GM12801 (cell line): Measurements from ENCODE around the gene KIF19.

Source experiments
- TF ChIP-seq, protein P1 (sequence below): IDR thresholded peaks from one replicate; pipeline ENCODE4 v1.5.1; 2011; ENCODE audit warnings: control low read depth; ENCODE audit not compliant: insufficient read length; ENCODE audit errors: extremely low read depth

KIF19 gene

DNA sequence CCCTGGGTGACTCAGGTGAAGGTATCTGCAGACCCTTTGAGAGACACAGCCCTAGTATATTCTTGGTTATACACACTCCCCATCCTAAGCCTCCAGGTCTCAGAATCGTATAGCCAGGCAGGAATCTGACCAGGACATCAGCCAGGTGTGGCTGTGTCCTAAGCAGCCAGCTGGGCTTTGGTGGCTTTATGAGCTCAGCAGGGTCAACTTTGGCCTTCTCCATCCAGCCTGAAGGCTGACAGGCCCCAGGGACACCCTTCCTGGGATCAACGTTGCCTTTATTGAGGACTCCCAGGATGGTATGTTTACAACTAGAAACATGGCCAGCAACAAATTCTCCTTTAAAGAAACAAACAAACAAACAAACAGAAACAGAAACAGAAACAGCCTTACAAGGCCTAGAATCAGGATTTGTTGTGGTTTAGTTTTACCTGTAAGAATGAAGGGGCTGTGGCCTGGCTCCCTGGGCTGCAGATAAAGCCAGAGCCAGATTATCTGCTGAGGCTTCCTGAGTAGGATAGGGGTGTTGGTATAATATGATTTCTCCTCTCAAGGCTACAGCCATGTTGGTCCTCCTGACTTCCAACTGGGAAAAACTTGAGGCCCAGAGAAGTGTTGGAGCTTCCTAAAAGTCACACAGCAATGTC is 8.5 kb downstream of the KIF19 start:
- TF ChIP-seq, protein P1, sequence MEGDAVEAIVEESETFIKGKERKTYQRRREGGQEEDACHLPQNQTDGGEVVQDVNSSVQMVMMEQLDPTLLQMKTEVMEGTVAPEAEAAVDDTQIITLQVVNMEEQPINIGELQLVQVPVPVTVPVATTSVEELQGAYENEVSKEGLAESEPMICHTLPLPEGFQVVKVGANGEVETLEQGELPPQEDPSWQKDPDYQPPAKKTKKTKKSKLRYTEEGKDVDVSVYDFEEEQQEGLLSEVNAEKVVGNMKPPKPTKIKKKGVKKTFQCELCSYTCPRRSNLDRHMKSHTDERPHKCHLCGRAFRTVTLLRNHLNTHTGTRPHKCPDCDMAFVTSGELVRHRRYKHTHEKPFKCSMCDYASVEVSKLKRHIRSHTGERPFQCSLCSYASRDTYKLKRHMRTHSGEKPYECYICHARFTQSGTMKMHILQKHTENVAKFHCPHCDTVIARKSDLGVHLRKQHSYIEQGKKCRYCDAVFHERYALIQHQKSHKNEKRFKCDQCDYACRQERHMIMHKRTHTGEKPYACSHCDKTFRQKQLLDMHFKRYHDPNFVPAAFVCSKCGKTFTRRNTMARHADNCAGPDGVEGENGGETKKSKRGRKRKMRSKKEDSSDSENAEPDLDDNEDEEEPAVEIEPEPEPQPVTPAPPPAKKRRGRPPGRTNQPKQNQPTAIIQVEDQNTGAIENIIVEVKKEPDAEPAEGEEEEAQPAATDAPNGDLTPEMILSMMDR: no peak

DNA sequence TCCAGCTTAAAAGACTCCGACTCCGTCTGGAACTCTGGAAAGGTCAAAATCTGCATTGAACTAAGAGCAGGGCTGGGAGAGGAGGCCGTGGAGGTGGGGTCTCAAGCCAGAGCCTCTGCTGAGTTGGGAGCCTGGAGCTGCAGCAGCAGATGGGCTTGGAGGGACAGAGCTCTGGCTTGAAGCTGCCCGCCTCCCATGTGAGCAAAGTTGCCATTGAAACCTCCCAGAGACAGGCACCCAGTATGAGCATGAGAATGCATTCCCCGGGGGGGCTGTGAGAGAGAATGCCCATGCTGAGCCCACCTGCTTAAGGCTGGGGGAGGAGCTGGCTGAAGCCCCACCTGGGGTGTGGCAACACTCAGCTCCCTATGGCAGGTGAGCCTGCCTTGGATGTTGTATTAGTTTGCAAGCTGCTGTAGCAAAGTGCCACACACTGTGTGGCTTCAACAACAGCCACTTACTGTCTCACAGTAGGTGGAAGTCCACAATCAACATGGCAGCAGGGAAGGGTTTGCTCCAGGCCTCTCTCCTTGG is 9.6 kb downstream of the KIF19 start:
- TF ChIP-seq, protein P1: no peak

DNA sequence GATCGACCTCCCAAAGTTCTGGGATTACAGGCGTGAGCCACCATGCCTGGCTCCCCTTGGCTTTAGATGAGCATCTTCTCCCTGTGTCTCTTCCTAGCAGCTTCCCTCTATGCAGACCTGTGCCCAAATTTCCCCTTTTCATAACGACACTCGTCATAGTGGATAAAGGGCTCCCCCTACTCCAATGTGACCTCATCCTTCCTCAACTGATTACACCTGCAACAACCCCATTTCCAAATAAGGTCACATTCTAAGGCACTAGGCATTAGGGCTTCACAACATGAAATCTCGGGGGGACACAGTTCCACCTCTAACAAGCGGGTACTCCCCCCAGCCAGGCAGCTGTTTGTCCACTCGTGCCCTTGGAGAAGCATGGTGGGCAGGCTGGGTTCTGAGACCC is 10.3 kb downstream of the KIF19 start:
- TF ChIP-seq, protein P1: no peak

DNA sequence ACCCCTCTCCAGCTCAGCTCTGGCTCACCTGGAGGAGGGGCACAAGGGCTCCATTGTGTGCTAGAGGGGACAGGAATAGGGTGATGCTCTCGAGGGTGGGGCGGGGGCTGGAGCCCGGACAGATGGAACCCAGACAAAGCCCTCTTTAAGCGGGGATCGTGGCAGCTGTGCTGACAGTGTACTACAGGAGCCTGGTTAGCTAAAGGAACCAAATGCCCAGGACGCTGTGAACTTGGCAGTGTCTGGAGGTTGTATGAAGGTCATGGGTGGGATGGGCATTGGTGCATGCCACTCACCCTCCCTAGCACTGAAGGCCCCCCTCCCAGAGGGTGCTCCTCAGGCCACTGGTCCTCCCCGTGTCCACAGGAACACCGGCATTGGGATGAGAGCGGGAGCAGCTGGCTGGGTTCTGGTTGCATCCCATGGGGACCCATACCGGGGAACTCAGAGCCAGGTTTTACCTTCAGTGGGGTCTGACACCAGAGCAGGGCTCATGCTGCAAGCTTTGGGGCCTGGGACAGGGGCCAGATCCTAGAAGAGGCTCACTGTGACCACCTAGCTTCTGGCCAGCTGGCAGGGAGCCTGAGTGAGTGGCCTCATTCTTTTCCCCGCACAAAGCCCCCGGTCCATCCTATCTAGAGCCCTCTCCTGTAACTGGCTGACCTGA is 11.9 kb downstream of the KIF19 start:
- TF ChIP-seq, protein P1: no peak

DNA sequence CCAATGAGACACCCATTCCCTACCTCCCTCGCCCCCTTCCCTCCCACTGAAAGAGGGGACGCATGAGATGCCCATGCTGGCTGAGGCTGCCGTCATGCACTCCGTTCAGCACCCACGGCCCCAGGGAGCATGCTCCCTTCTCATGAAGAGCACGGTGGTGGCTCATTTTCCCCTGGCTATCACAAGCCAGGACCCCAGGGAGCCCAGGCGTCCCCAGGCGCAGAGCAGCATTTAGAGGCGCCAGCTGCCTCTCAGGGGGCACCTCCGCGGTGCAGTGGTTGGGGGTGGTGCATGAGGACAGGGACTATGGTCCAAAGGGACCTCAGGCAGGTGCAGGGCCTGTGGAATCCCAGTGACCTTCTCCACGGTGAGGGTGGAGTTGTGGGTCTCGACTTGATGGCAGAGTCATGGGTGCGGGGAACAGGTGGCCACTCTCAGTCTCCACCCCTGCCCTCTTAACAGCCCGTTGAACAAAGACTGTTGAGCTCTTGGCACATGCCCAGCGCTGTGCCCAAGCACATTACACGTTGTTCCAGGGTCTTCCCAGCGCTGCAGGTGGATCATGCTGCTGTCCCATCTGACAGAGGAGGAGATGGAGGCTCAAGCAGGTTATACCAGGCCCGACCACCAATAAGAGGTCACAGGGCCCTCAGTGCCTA is 13.6 kb downstream of the KIF19 start:
- TF ChIP-seq, protein P1: no peak

DNA sequence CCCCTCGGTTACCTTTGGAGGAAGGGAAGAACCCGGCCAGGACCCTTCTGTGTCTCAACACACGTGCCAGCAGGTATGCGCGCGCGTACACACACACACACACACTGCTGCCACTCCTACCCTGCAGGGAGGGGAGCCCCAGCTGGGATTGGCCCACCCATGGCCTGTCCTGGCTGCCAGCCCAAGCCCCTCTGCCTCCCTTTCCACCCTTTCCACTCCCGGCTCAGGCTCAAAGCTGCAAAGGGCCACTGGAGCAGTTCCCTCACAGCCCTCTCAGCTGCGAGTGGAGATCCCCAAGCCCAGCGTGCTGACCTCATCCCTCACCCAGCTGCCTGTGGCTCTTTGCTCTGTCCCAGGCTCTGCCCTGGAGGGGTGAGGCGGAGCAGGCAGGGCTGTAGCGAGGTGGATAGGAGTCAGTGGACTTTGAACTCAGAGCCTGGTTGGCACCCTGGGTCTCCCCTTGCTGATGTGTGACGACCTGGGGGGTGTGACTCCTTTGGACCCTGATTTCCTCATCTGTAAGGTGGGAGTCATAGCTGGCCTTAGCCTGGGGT is 14.5 kb downstream of the KIF19 start:
- TF ChIP-seq, protein P1: no peak

DNA sequence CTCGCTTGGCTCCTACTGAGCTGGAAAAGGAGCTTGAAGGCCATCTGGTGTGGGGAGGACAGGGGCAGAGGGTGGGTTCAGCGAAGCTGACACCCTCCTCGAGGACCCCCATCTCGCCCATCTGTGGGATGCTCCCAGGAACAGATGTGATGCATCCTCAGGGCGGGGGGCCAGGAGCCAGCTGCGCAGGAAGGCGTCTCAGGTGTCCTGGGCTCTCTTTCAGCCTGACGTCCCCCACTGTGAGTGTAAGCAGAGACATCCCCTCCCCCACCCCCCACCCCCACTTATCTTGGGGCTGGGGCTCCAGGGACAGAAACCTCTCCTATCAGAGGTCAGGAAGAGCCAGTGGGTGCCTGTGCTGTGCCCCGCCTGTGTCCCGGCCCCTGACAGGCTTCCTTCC is 16.2 kb downstream of the KIF19 start:
- TF ChIP-seq, protein P1: no peak
